H9 (cell line): ENCODE results near the gene PEPD. TPM values are rescaled to one million over a fixed set of nuclear protein-coding genes. Genes with fewer than 3 reads are reported as not detected.

Experiments used
- DNase-seq: peaks from one replicate; pipeline ENCODE4 v3.0.0-alpha.2; 2017
- H2AFZ ChIP-seq: one replicate; pipeline ENCODE4 v1.6.1; 2013; ENCODE audit warnings: mild to moderate bottlenecking, low read length, control low read depth, moderate library complexity
- H2AK5ac ChIP-seq: 2 replicates; pipeline ENCODE4 v1.6.1; 2013; ENCODE audit warnings: low read length, control low read depth, mixed read lengths; ENCODE audit not compliant: insufficient read length
- H2BK120ac ChIP-seq: one replicate; pipeline ENCODE4 v1.6.1; 2013; ENCODE audit warnings: low read depth, mild to moderate bottlenecking, low read length, control low read depth, inconsistent platforms; ENCODE audit not compliant: poor library complexity, severe bottlenecking
- H2BK12ac ChIP-seq: 2 replicates; pipeline ENCODE4 v1.6.1; 2013; ENCODE audit warnings: low read length, control low read depth, mixed read lengths, low read depth; ENCODE audit not compliant: insufficient read length
- H2BK15ac ChIP-seq: 2 replicates; pipeline ENCODE4 v1.6.1; 2013; ENCODE audit warnings: low read depth, low read length, control low read depth
- H2BK20ac ChIP-seq: one replicate; pipeline ENCODE4 v1.6.1; 2013; ENCODE audit warnings: low read depth, mild to moderate bottlenecking, low read length, control low read depth, inconsistent platforms; ENCODE audit not compliant: poor library complexity, severe bottlenecking
- H2BK5ac ChIP-seq: 2 replicates; pipeline ENCODE4 v1.6.1; 2013; ENCODE audit warnings: low read length, control low read depth, mixed read lengths; ENCODE audit not compliant: insufficient read length
- H3K14ac ChIP-seq: 2 replicates; pipeline ENCODE4 v1.6.1; 2013; ENCODE audit warnings: low read length, control low read depth; ENCODE audit not compliant: insufficient read depth
- H3K18ac ChIP-seq: 2 replicates; pipeline ENCODE4 v1.6.1; 2013; ENCODE audit warnings: low read depth, mild to moderate bottlenecking, mixed read lengths, low read length, control low read depth; ENCODE audit not compliant: insufficient read length
- H3K23ac ChIP-seq: 2 replicates; pipeline ENCODE4 v1.6.1; 2013; ENCODE audit warnings: low read length, control low read depth, mixed read lengths, low read depth; ENCODE audit not compliant: insufficient read length
- H3K23me2 ChIP-seq: 2 replicates; pipeline ENCODE4 v1.6.1; 2013; ENCODE audit warnings: low read depth, mild to moderate bottlenecking, mixed read lengths, low read length, control low read depth; ENCODE audit not compliant: insufficient read length, poor library complexity, severe bottlenecking
- H3K27ac ChIP-seq: 2 replicates; pipeline ENCODE4 v1.5.1; 2013; ENCODE audit warnings: low read length, control low read depth, mixed read lengths, low read depth; ENCODE audit not compliant: insufficient read length
- H3K27me3 ChIP-seq: 2 replicates; pipeline ENCODE4 v1.6.1; 2013; ENCODE audit warnings: low read length, control low read depth, inconsistent platforms; ENCODE audit not compliant: insufficient read depth
- H3K4ac ChIP-seq: 2 replicates; pipeline ENCODE4 v1.6.1; 2013; ENCODE audit warnings: low read depth, mild to moderate bottlenecking, control low read depth, inconsistent platforms, low read length, moderate library complexity
- H3K4me1 ChIP-seq: 2 replicates; pipeline ENCODE4 v1.6.1; 2013; ENCODE audit warnings: low read length, control low read depth, inconsistent platforms; ENCODE audit not compliant: insufficient read depth
- H3K4me2 ChIP-seq: 2 replicates; pipeline ENCODE4 v1.6.1; 2013; ENCODE audit warnings: low read length, control low read depth, mixed read lengths; ENCODE audit not compliant: insufficient read length, insufficient read depth
- H3K56ac ChIP-seq: 2 replicates; pipeline ENCODE4 v1.6.1; 2013; ENCODE audit warnings: low read depth, mild to moderate bottlenecking, mixed read lengths, low read length, control low read depth; ENCODE audit not compliant: insufficient read length
- H3K79me1 ChIP-seq: 2 replicates; pipeline ENCODE4 v1.6.1; 2013; ENCODE audit warnings: low read depth, mild to moderate bottlenecking, moderate library complexity, low read length, control low read depth, inconsistent platforms; ENCODE audit not compliant: insufficient read depth, poor library complexity, severe bottlenecking
- H3K79me2 ChIP-seq: 2 replicates; pipeline ENCODE4 v1.6.1; 2013; ENCODE audit warnings: low read length, control low read depth, inconsistent platforms; ENCODE audit not compliant: insufficient read depth
- H3K9ac ChIP-seq: 2 replicates; pipeline ENCODE4 v1.6.1; 2013; ENCODE audit warnings: low read length, control low read depth, mixed read lengths; ENCODE audit not compliant: insufficient read length; ENCODE audit errors: extremely low read depth
- H3K9me3 ChIP-seq: one replicate; pipeline ENCODE4 v1.6.1; 2013; ENCODE audit warnings: low read depth, low read length, inconsistent platforms; ENCODE audit not compliant: control insufficient read depth
- H3T11ph ChIP-seq: one replicate; pipeline ENCODE4 v1.6.1; 2013; ENCODE audit warnings: mild to moderate bottlenecking, low read length, control low read depth, inconsistent platforms
- H4K20me1 ChIP-seq: one replicate; pipeline ENCODE4 v1.6.1; 2013; ENCODE audit not compliant: control insufficient read depth, insufficient read length, insufficient read depth
- H4K5ac ChIP-seq: 2 replicates; pipeline ENCODE4 v1.6.1; 2013; ENCODE audit warnings: low read depth, mild to moderate bottlenecking, mixed read lengths, low read length, control low read depth; ENCODE audit not compliant: insufficient read length
- H4K8ac ChIP-seq: replicated peaks from 2 replicates; pipeline ENCODE4 v1.6.1; 2013; ENCODE audit warnings: low read length, control low read depth, mixed read lengths, low read depth; ENCODE audit not compliant: insufficient read length
- H4K91ac ChIP-seq: 2 replicates; pipeline ENCODE4 v1.6.1; 2013; ENCODE audit warnings: low read depth, mild to moderate bottlenecking, moderate library complexity, mixed read lengths, low read length, control low read depth; ENCODE audit not compliant: insufficient read length
- H3K27ac Mint-ChIP-seq, 3 experiments: 2 replicates in 2 of 3; 3 replicates in 1 of 3; pipeline ENCODE4 v1.8.0; 2020 to 2021; ENCODE audit warnings: mixed read lengths in 3 of 3, mild to moderate bottlenecking in 1 of 3, moderate library complexity in 1 of 3
- H3K27me3 Mint-ChIP-seq: 2 replicates; pipeline ENCODE4 v1.8.0; 2021; ENCODE audit warnings: low read depth, mild to moderate bottlenecking, moderate library complexity, mixed read lengths
- H3K36me3 Mint-ChIP-seq, 3 experiments: 2 replicates in 2 of 3; 3 replicates in 1 of 3; pipeline ENCODE4 v1.8.0; 2020 to 2021; ENCODE audit warnings: low read depth in 3 of 3, mixed read lengths in 3 of 3; ENCODE audit not compliant: insufficient read depth in 1 of 3
- H3K4me1 Mint-ChIP-seq, 2 experiments: 2 replicates each; pipeline ENCODE4 v1.8.0; 2020; ENCODE audit warnings: mixed read lengths in 2 of 2
- H3K4me3 Mint-ChIP-seq, 2 experiments: 2 replicates in 1 of 2; 3 replicates in 1 of 2; pipeline ENCODE4 v1.8.0; 2020 to 2021; ENCODE audit warnings: mild to moderate bottlenecking in 2 of 2, mixed read lengths in 2 of 2, moderate library complexity in 1 of 2
- H3K9me3 Mint-ChIP-seq, 2 experiments: 2 replicates in 1 of 2; 3 replicates in 1 of 2; pipeline ENCODE4 v1.8.0; 2020; ENCODE audit warnings: mild to moderate bottlenecking in 2 of 2, mixed read lengths in 2 of 2, moderate library complexity in 1 of 2
- CTCF ChIP-seq: fragments of 200-600 bp; sonication (generic); conservative IDR thresholded peaks from 3 replicates; pipeline ENCODE4 v1.8.0; 2021; ENCODE audit warnings: antibody characterized with exemption, mild to moderate bottlenecking
- WGBS: extraction: QIAGEN DNeasy Blood & Tissue Kit; methylation state at CpG from one replicate; pipeline ENCODE4 v1.1.7; 2013; ENCODE audit warnings: missing lambda C conversion rate, low lambda C conversion rate, mixed read lengths; ENCODE audit not compliant: insufficient read length; ENCODE audit errors: extremely low coverage; 5-methylcytosine and 5-hydroxymethylcytosine counted together
- total RNA-seq: library from RNA; stranded (reverse); gene quantifications from 2 replicates; pipeline ENCODE4 v1.2.1, GENCODE V29; 2021

PEPD gene
- total RNA-seq, 1 experiment from 2014 or later = 52.8 TPM

GRCh38 chr19:33552928-33553279 is 31.3 kb upstream of the PEPD start:
- Histone ChIP-seq H3K4ac (no peak overlapping the region), H4K91ac (no peak overlapping the region), H3K79me1 (no peaks in the 10 kb centered on the region), H3K9ac (no peak overlapping the region), H4K8ac (no peak overlapping the region), H4K20me1 (no peaks in the 10 kb centered on the region), H3K27me3 (no peaks in the 10 kb centered on the region), H3K56ac (no peak overlapping the region), H3K23me2 (no peaks in the 10 kb centered on the region), H4K5ac (no peak overlapping the region), H2AK5ac (no peak overlapping the region), H3K9me3 (no peaks in the 10 kb centered on the region), H2BK12ac (no peak overlapping the region), H3K23ac (no peak overlapping the region), H2AFZ (no peak overlapping the region), H2BK5ac (no peak overlapping the region), H3K4me1 (no peaks in the 10 kb centered on the region), H2BK15ac (no peak overlapping the region), H2BK120ac (no peak overlapping the region), H2BK20ac (no peak overlapping the region), H3K27ac (no peak overlapping the region), H3K14ac (no peak overlapping the region), H3T11ph (no peak overlapping the region), H3K18ac (no peak overlapping the region), H3K4me2 (no peak overlapping the region), H3K79me2 (no peaks in the 10 kb centered on the region)
- H3K9me3 Mint-ChIP-seq = no peaks in the 10 kb centered on the region
- no peak overlapping the region for H3K4me3 Mint-ChIP-seq
- no peaks in the 10 kb centered on the region; a peak in 1 of 7 replicates for H3K36me3 Mint-ChIP-seq
- DNase-seq = no peak
- no CpG with 5 or more reads among the region's 4 CpGs for WGBS
- H3K27me3 Mint-ChIP-seq = peaks cover 2% of the 10 kb centered on the region
- no peak for TF ChIP-seq CTCF
- peaks cover 7 to 16% of the 10 kb centered on the region in 2 experiments; a peak in 3 of 4 replicates for H3K4me1 Mint-ChIP-seq
- H3K27ac Mint-ChIP-seq = no peak overlapping the region
